ENCODE results near the gene KANK2.
"Not testable (repeated sequence)": the region's sequence is repeated elsewhere in the genome, so short reads cannot be mapped to it uniquely, and the experiment has no call there.

Gene KANK2

DNA sequence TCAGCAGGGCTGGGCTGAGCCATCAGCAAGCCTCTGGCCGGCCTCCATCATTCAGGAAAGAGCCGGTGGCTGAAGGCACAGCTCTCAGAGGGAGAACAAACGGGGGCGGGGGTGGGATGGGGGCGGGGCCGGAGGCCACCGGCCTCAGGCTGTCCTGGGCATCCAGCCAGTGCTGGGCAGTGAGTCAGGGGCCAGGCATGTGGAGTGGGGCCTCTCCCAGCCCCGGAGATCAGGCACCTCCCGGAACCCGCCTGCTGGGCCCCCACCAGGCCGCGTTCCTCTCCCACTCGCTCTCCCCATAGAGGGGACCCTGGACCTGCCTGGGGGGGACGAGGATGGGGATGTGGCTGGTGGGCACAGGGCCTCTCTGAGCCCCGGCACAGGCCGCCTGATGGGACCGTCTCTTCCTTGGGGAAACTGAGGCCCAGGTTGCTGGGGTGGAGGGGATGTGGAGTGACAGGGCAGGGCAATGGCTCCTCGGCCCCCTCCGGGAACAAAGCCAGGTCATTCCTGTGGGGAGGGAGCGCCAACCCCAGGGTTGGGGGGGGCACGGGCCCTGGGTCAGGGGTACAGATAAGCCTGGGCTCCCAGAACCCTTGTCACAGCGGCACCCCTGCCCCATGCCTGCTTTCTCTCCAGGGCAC is 54.7 kb downstream of the KANK2 start:
- in situ Hi-C loops (cut with MboI; ENCODE audit: low sequenced_read_pairs), result no loop called here

DNA sequence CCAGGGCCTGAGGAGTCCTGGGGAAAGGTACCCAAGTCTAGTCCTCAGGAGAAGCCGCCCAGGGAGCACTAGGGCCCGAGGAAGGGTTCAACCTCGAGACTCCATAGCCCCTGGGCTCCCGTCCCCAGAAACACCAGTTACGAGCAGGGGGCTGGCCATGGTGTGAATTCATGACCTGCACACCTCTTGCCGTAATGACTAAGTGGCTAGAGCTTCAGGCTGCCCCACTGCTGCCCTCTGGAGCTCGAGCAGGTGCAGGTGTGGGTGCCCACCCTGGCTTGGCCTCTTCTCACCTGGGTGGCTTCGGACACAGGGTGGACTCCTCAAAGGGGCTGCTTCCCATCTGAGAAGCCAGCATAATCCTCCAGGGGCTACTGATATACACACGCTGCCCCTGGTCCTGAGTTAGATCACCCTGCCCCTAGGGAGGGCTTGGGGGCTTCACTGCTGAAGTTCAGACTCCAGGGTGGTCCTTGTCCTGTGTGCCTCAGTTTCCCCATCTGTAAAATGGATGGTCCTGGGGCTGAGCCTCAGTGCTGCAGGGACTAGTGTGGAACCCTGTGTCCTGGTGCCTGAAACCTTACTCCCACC is 55.3 kb downstream of the KANK2 start:
- in situ Hi-C loops (cut with MboI; ENCODE audit: low sequenced_read_pairs), result no loop called here

DNA sequence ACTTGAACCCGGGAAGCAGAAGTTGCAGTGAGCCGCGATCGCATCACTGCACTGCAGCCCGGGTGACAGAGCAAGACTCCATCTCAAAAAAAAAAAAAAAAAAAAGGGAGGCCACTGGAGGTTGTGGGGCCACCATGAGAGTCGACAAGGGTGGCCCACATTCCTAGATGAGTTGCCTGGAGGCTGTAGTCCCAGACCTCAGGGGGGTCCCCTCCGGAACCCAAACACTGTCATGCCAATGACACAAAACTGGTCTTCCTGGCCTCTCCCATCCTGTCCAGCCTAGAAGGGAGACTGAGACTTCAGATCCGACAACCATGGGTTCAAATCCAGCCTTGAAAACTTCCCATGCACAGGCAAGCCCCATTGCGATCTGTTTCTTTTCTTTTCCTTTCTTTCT is 56.4 kb downstream of the KANK2 start:
- in situ Hi-C loops (cut with MboI; ENCODE audit: low sequenced_read_pairs), result no loop called here

DNA sequence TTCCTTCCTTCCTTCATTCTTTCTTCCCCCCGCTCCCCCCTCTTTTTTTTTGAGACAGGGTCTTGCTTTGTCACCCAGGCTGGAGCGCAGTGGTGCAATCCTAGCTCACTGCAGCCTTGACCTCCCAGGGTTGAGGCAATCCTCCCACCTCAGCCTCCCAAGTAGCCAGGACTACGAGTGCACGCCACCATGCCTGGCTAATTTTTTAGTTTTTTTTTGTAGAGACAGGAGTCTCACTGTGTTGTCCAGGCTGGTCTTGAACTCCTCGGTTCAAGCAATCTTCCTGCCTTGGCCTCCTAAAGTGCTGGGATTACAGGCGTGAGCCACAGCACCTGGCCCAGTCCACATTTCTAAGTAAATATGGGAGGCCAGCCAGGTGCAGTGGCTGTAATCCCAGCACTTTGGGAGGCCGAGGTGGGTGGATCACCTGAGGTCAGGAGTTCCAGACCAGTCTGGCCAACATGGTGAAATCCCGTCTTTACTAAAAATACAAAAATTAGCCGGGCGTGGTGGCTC is 57.3 kb downstream of the KANK2 start:
- in situ Hi-C loops (cut with MboI; ENCODE audit: low sequenced_read_pairs), result not testable (repeated sequence)

DNA sequence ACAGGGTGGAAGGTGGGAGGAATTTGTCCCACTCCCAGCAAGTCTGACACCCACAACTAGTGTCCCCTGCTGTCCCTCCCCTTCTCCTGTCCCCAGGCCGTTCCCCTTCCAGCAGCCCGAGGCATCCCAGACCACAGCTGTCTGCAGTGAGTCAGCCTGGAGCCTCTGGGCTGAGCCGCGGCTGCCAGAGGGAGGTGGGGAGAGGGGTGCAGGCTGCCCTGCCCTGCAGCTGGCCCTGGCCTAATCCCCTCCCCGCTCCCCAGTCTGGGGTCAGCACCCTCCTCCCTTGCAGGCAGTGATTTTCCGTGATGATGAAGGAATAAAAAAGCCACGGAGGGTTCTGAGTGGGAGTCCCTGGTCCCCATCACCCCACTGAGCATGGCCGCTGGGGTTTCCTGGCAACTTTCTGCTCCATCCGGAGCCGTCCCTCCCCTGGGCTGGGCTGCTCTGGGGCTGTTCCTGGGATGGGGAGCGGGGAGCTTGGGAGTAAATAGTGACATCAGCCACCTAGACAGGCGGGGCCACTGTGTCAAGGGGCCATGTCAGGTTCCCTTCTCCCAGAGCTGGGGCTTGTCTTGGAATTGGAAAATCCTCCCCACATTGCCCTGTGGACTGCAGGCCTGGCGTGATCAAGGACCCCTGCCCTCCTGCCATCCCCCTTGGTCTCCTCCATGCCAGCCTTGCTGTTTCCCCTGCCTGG is 58.6 kb downstream of the KANK2 start:
- in situ Hi-C loops (cut with MboI; ENCODE audit: low sequenced_read_pairs), result no loop called here

DNA sequence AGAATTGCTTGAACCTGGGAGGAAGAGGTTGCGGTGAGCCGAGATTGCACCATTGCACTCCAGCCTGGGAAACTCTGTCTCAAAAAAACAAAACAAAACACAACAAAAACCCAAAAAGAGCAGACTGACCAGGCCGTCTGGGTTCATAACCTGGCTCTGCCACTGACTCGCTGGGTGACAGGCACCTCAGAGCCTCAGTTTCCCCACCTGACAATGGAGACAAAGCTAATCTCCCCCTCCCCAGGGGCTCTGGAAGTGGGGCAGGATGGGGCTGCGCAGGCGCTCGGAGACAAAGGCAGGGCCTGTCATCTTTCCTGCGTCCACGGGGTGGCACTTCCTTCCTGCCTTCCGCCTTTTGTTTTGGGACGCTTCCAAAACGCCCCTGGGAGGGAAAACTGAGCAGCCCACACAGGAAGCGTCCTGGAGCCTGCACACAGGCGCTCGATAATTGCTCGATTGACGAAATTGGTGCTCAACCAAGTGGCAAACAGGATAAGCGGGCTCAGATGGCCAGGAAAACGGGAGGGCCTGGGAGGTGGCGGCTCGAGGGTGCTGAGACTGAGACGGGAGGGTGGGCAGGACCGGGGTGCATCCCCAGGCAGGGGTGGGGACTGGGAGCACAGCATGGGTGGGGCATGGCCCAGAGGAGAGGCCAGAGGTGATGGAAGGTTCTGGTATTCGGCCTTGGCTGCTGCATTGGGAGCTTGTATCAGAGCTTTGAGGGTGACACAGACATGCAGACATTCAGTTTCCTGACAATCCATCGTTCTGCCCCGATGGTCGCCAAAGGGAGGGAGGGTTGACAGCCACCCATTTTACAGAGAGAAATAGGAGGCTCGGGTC is 59.6 kb downstream of the KANK2 start:
- in situ Hi-C loops (cut with MboI; ENCODE audit: low sequenced_read_pairs), result no loop called here

DNA sequence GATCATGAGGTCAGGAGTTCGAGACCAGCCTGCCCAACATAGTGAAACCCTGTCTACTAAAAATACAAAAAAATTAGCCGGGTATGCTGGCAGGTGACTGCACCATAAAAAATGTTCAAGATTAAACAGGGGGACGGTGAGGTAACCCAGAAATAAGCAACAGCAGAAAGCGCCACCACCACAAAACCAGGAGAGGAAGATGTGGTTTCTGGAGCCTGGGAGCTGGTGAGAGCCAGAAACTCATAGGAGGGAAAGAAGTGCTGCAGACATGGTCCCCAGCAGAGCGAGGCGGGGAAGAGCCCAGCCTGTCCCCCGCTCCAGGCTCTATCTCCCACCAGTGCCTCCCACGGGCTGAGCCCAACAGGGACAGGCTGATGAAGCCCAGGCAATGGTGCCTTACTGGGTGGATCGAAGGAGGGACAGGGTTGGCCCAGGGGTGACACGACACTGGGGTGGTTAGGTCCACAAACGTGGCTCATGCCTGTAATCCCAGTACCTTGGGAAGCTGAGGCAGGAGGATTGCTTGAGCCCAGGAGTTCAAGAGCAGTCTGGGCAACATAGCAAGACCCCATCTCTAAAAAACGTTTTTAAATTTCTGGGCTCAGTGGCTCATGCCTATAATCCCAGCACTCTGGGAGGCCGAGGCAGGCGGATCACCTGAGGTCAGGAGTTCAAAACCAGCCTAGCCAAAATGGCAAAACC is 60.8 kb downstream of the KANK2 start:
- in situ Hi-C loops (cut with MboI; ENCODE audit: low sequenced_read_pairs), result no loop called here

DNA sequence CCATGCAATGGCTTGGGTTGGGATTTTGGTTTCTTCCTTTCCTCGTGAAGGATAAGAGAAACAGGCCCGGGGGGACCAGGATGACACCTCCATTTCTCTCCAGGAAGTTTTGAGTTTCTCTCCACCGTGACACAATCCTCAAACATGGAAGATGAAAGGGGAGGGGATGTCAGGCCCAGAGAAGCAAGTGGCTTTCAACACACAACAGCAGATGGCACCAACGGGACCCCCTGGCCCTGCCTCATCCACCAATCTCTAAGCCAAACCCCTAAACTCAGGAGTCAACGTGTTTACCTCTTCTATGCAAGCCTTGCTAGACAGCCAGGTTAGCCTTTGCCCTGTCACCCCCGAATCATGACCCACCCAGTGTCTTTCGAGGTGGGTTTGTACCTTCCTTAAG is 65.9 kb downstream of the KANK2 start:
- in situ Hi-C loops (cut with MboI; ENCODE audit: low sequenced_read_pairs), result no loop called here

DNA sequence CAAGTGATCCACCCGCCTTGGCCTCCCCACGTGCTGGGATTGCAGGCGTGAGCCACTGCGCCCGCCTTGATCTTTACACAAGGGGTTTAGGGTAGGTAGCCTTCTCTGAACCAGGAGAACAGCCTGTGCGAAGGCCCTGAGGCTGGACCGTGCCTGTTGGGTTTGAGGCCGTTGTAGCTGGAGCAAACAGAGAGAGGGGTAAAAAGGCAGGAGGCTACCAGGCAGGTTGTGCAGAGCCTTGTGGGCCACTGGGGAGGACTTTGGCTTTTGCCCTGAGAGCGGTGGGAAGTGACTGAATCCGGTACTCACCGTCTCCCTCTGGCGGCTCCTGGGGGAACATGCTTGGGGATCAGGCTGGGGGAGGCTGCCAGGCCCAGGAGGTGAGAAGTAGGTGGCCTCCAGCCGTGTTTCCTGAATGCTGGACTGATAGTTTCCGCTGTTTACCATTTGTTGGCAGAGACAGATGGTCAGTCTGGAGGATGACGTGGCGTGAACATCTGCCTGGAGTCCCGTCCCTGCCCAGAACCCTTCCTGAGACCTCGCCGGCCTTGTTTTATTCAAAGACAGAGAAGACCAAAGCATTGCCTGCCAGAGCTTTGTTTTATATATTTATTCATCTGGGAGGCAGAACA is 66.4 kb downstream of the KANK2 start:
- in situ Hi-C loops (cut with MboI; ENCODE audit: low sequenced_read_pairs), result no loop called here

DNA sequence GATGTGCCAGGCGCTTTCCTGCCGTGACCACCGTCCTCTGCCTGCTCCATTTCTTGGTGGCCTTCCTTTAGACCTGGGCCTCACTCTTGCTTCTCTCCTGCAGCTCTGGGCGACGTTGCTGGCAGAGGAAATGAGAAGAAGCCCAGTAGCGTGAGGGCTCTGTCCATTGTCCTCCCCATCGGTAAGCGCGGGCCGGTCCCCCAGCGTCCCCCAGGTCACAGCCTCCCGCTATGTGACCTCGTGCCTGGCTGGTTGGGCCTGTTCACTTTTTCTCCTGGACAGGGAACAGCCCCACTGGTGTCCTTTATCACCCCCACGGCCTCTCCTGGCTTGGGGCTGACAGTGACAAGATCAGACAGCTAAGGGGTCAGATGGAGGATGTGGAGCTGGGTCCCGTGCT is 69.4 kb downstream of the KANK2 start:
- in situ Hi-C loops (cut with MboI; ENCODE audit: low sequenced_read_pairs), result loop anchor here (10.0 kb wide), 1 partner anchor 93 kb away; no protein-coding TSS in a partner anchor

DNA sequence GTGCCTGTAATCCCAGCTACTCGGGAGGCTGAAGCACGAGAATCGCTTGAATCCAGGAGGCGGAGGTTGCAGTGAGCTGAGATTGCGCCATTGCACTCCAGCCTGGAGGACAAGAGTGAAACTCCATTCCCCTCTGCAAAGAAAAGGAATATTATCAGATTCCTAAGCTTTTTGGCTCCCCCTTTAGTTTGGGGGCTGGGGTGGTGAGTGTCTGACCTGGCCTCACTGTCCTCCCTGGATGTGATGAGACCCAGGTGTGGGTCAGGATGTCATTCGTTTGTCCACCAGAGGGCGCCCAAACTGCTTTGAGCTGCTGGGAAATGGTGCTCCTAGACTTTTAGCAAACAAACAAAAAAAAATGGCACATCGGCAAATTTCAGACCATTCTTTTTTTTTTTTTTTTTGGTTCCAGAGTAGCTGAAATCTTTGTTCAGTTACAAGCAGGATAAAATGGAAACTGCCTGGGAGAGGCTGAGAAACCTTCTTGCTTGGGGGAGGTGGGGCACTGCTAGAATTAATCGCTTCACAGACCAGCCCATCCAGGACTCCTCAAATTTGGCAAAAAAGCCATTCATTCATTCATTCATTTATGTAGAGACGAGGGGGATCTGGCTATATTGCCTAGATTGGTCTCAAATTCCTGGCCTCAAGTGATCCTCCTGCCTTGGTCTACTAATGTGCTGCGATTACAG is 71.2 kb downstream of the KANK2 start:
- in situ Hi-C loops (cut with MboI; ENCODE audit: low sequenced_read_pairs), result loop anchor here (10.0 kb wide), 1 partner anchor 91 kb away; no protein-coding TSS in a partner anchor

DNA sequence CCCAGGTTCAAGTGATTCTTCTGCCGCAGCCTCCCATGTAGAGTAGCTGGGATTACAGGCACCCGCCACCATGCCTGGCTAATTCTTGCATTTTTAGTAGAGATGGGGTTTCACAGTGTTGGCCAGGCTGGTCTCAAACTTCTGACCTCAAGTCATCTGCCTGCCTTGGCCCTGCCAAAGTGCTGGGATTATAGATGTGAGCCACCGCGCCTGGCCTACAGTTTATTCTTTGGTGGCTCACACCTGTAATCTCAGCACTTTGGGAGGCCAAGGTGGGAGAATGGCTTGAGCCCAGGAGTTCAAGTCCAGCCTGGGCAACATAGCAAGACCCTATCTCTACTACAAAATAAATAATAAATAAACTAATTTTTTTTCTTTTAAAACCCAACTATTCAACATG is 73.2 kb downstream of the KANK2 start:
- in situ Hi-C loops (cut with MboI; ENCODE audit: low sequenced_read_pairs), result loop anchor here (10.0 kb wide), 1 partner anchor 89 kb away; no protein-coding TSS in a partner anchor

DNA sequence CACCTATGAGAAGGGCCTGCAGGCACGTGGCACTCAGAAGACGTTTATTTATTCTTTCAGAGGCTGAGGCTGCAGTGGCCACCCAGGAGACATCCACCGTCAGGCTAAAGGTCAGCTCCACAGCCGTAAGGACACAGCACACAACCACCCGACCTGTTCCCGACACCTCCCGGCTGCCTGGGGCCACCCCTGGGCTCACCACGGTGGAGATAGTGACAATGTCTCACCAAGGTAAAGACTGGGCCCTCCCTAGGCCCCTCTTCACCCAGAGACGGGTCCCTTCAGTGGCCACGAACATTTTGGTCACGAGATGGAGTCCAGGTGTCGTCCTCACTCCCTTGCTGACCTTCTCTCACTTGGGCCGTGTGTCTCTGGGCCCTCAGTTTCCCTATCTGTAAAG is 74.2 kb downstream of the KANK2 start:
- in situ Hi-C loops (cut with MboI; ENCODE audit: low sequenced_read_pairs), result loop anchor here (10.0 kb wide), 1 partner anchor 88 kb away; no protein-coding TSS in a partner anchor

DNA sequence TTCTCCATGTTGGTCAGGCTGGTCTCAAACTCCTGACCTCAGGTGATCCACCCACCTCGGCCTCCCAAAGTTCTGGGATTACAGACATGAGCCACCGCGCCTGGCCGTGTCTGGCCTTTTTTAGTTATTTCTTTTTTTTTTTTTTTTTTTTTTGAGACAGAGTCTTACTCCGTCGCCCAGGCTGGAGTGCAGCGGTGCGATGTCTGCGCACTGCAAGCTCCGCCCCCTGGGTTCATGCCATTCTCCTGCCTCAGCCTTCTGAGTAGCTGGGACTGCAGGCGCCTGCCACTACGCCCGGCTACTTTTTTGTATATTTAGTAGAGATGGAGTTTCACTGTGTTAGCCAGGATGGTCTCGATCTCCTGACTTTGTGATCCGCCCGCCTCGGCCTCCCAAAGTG is 75.4 kb downstream of the KANK2 start:
- in situ Hi-C loops (cut with MboI; ENCODE audit: low sequenced_read_pairs), result loop anchor here (10.0 kb wide), 1 partner anchor 87 kb away; no protein-coding TSS in a partner anchor

DNA sequence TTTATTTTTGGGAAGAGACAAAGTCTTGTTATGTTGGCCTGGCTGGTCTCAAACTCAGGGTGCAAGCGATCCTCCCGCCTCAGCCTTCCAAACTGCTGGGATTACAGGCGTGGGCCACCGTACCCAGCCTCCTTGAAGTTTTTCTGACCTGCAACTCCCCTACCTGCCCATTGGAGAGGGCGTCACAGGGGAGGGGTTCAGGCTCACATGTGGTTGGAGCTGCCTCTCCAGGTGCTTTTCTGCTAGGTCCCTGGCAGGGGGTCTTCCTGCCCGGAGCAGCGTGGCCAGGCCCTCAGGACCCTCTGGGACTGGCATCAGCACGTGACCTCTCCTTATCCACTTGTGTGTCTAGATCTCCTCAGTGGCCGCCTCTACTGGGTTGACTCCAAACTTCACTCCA is 80.8 kb downstream of the KANK2 start:
- in situ Hi-C loops (cut with MboI; ENCODE audit: low sequenced_read_pairs), result no loop called here

DNA sequence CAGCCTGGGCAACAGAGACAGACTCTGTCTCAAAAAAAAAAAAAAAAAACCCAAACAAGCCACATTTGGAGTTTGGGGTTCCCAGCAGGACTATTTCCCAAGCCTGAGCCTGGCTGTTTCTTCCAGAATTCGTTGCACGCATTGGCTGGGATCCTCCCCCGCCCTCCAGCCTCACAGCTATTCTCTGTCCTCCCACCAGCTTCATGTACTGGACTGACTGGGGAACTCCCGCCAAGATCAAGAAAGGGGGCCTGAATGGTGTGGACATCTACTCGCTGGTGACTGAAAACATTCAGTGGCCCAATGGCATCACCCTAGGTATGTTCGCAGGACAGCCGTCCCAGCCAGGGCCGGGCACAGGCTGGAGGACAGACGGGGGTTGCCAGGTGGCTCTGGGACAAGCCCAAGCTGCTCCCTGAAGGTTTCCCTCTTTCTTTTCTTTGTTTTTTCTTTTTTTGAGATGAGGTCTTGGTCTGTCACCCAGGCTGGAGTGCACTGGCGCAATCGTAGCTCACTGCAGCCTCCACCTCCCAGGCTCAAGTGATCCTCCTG is 81.4 kb downstream of the KANK2 start:
- in situ Hi-C loops (cut with MboI; ENCODE audit: low sequenced_read_pairs), result no loop called here

DNA sequence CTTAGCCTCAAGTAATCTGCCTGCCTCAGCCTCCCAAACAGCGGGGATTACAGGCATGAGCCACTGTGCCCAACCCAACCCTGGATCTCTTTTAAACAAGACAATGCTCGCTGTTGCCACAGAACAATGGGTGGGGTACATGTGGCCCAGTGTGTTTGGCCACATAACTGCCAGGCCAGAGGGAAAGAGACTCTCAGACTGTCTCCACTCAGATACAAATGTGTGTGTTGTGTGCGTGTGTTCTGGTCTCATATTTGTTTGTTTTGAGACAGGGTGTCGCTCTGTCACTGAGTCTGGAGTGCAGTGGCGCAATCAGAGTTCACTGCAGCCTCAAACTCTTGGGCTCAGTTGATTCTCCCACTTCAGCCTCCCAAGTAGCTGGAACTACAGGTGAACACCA is 82.3 kb downstream of the KANK2 start:
- in situ Hi-C loops (cut with MboI; ENCODE audit: low sequenced_read_pairs), result no loop called here
